IMR-90 (cell line): ENCODE data around the gene SLC46A3. TPM values are rescaled to one million over a fixed set of nuclear protein-coding genes. Genes with fewer than 3 reads are reported as not detected.

Experiments used
- ATAC-seq: fragments of 200-7000 bp; cut with Tn5 transposase; 2 replicates; pipeline ENCODE4 v1.9.1; 2020; ENCODE audit warnings: low read depth, mild to moderate bottlenecking, moderate library complexity
- BruUV-seq: library from RNA; stranded (reverse); fragments of 400-500 nt; replicated peaks from 2 replicates; lab custom pipeline; 2021; lab: Mats Ljungman, UMichigan
- CTCF ChIA-PET: fragments of 300-600 bp; formaldehyde crosslinking; extraction: SDS; loops from one replicate; lab custom pipeline; 2021; ENCODE audit warnings: antibody characterized with exemption; lab: Yijun Ruan, JAX
- POLR2A ChIA-PET: fragments of 300-600 bp; sonication (Branson Sonifier 250); formaldehyde crosslinking; loops from one replicate; lab custom pipeline; 2022; ENCODE audit warnings: antibody characterized with exemption; ENCODE audit not compliant: unreplicated experiment; lab: Charles Lee
- DNase-seq: peaks from one replicate; pipeline ENCODE4 v3.0.0; 2013
- H2AFZ ChIP-seq: replicated peaks from 2 replicates; pipeline ENCODE3; 2013; ENCODE audit warnings: low read length, mild to moderate bottlenecking; ENCODE audit not compliant: poor library complexity
- H2AK5ac ChIP-seq: 2 replicates; pipeline ENCODE4 v1.6.1; 2013; ENCODE audit warnings: low read depth, low read length, inconsistent platforms
- H2AK9ac ChIP-seq: replicated peaks from 2 replicates; pipeline ENCODE3; 2013; ENCODE audit warnings: mild to moderate bottlenecking, low read depth, low read length, moderate library complexity; ENCODE audit not compliant: poor library complexity
- H2BK120ac ChIP-seq: 2 replicates; pipeline ENCODE4 v1.6.1; 2013; ENCODE audit warnings: low read depth, low read length, inconsistent platforms
- H2BK15ac ChIP-seq: 3 replicates; pipeline ENCODE4 v1.6.1; 2013; ENCODE audit warnings: low read depth, low read length, inconsistent platforms
- H2BK20ac ChIP-seq: 2 replicates; pipeline ENCODE4 v1.6.1; 2013; ENCODE audit warnings: low read depth, mild to moderate bottlenecking, inconsistent platforms, low read length, moderate library complexity
- H2BK5ac ChIP-seq: 2 replicates; pipeline ENCODE4 v1.6.1; 2013; ENCODE audit warnings: mild to moderate bottlenecking, low read depth, low read length, inconsistent platforms; ENCODE audit not compliant: poor library complexity, severe bottlenecking
- H3K14ac ChIP-seq: replicated peaks from 2 replicates; pipeline ENCODE4 v1.6.1; 2013; ENCODE audit warnings: low read depth, low read length, inconsistent platforms
- H3K18ac ChIP-seq: 2 replicates; pipeline ENCODE4 v1.6.1; 2013; ENCODE audit warnings: low read depth, low read length, control low read depth
- H3K23ac ChIP-seq: 2 replicates; pipeline ENCODE4 v1.6.1; 2013; ENCODE audit warnings: low read depth, low read length, inconsistent platforms
- H3K27ac ChIP-seq: 2 replicates; pipeline ENCODE4 v1.5.1; 2013; ENCODE audit warnings: mild to moderate bottlenecking, control low read depth, low read length; ENCODE audit not compliant: insufficient read depth
- H3K27me3 ChIP-seq: 2 replicates; pipeline ENCODE4 v1.6.1; 2013; ENCODE audit warnings: low read length; ENCODE audit not compliant: control insufficient read depth, insufficient read depth
- H3K36me3 ChIP-seq: 2 replicates; pipeline ENCODE4 v1.6.1; 2013; ENCODE audit warnings: low read length, mixed read lengths; ENCODE audit not compliant: control insufficient read depth, insufficient read depth
- H3K4ac ChIP-seq: 2 replicates; pipeline ENCODE4 v1.6.1; 2013; ENCODE audit warnings: low read depth, low read length, inconsistent platforms
- H3K4me1 ChIP-seq: 2 replicates; pipeline ENCODE4 v1.6.1; 2013; ENCODE audit warnings: low read length, mixed read lengths; ENCODE audit not compliant: control insufficient read depth, insufficient read depth
- H3K4me2 ChIP-seq: 2 replicates; pipeline ENCODE4 v1.6.1; 2013; ENCODE audit warnings: low read depth, mild to moderate bottlenecking, control low read depth, low read length, moderate library complexity
- H3K4me3 ChIP-seq: 2 replicates; pipeline ENCODE4 v1.5.1; 2013; ENCODE audit warnings: low read depth, mild to moderate bottlenecking, control low read depth, low read length, moderate library complexity; ENCODE audit not compliant: insufficient read depth
- H3K56ac ChIP-seq: 2 replicates; pipeline ENCODE4 v1.6.1; 2013; ENCODE audit warnings: low read length, inconsistent platforms; ENCODE audit not compliant: insufficient read depth; ENCODE audit errors: extremely low read depth
- H3K79me1 ChIP-seq, 2 experiments: 2 replicates each; pipeline ENCODE4 v1.6.1; 2013; ENCODE audit warnings: low read length in 2 of 2, inconsistent platforms in 1 of 2, low read depth in 1 of 2
- H3K9ac ChIP-seq: 2 replicates; pipeline ENCODE4 v1.6.1; 2013; ENCODE audit warnings: low read depth, low read length, control low read depth
- H3K9me1 ChIP-seq: 2 replicates; pipeline ENCODE4 v1.6.1; 2013; ENCODE audit warnings: low read length, inconsistent platforms; ENCODE audit not compliant: insufficient read depth
- H3K9me3 ChIP-seq: 2 replicates; pipeline ENCODE4 v1.6.1; 2013; ENCODE audit warnings: low read length; ENCODE audit not compliant: control insufficient read depth, insufficient read depth
- H4K20me1 ChIP-seq: 2 replicates; pipeline ENCODE4 v1.6.1; 2013; ENCODE audit warnings: low read length, inconsistent platforms; ENCODE audit not compliant: insufficient read depth
- H4K5ac ChIP-seq: 2 replicates; pipeline ENCODE4 v1.6.1; 2013; ENCODE audit warnings: mild to moderate bottlenecking, low read depth, low read length, control low read depth
- H4K8ac ChIP-seq, 2 experiments: 2 replicates each; pipeline ENCODE4 v1.6.1; 2013; ENCODE audit warnings: low read depth in 2 of 2, low read length in 2 of 2, control low read depth in 1 of 2, inconsistent platforms in 1 of 2
- H4K91ac ChIP-seq: 2 replicates; pipeline ENCODE4 v1.6.1; 2013; ENCODE audit warnings: low read depth, low read length, inconsistent platforms; ENCODE audit not compliant: insufficient read depth
- BHLHE40 ChIP-seq: fragments of 150-350 bp; IDR thresholded peaks from 2 replicates; pipeline ENCODE4 v1.6.1; 2016; ENCODE audit warnings: mild to moderate bottlenecking, low read depth, low read length
- CEBPB ChIP-seq: IDR thresholded peaks from 2 replicates; pipeline ENCODE4 v1.6.1; 2012; ENCODE audit warnings: low read depth, low read length, improper control_type of control experiment
- CHD1 ChIP-seq: IDR thresholded peaks from 2 replicates; pipeline ENCODE4 v1.6.1; 2012; ENCODE audit warnings: low read depth, low read length, improper control_type of control experiment
- ELK1 ChIP-seq: fragments of 150-350 bp; IDR thresholded peaks from 2 replicates; pipeline ENCODE4 v1.6.1; 2016; ENCODE audit warnings: low read depth, mild to moderate bottlenecking, low read length, moderate library complexity, borderline replicate concordance
- FOS ChIP-seq: fragments of 150-350 bp; IDR thresholded peaks from 2 replicates; pipeline ENCODE4 v1.6.1; 2016; ENCODE audit warnings: low read depth, low read length
- MAFK ChIP-seq: IDR thresholded peaks from 2 replicates; pipeline ENCODE4 v1.6.1; 2012; ENCODE audit warnings: low read depth, low read length, improper control_type of control experiment
- MAZ ChIP-seq: IDR thresholded peaks from 2 replicates; pipeline ENCODE4 v1.6.1; 2012; ENCODE audit warnings: low read depth, mild to moderate bottlenecking, low read length, improper control_type of control experiment, moderate library complexity, borderline replicate concordance
- MXI1 ChIP-seq: IDR thresholded peaks from 2 replicates; pipeline ENCODE4 v1.6.1; 2012; ENCODE audit warnings: low read depth, mild to moderate bottlenecking, low read length, moderate library complexity, borderline replicate concordance
- NFE2L2 ChIP-seq: fragments of 150-350 bp; IDR thresholded peaks from 2 replicates; pipeline ENCODE4 v1.6.1; 2016; ENCODE audit warnings: low read depth, mild to moderate bottlenecking, low read length
- POLR2A ChIP-seq: IDR thresholded peaks from 2 replicates; pipeline ENCODE4 v1.6.1; 2012; ENCODE audit warnings: mild to moderate bottlenecking, low read depth, low read length
- RAD21 ChIP-seq: IDR thresholded peaks from 2 replicates; pipeline ENCODE4 v1.6.1; 2012; ENCODE audit warnings: low read length, improper control_type of control experiment
- RCOR1 ChIP-seq: IDR thresholded peaks from 2 replicates; pipeline ENCODE4 v1.6.1; 2012; ENCODE audit warnings: mild to moderate bottlenecking, low read length, improper control_type of control experiment; ENCODE audit not compliant: insufficient replicate concordance
- RFX5 ChIP-seq: IDR thresholded peaks from 2 replicates; pipeline ENCODE4 v1.8.0; 2012; ENCODE audit warnings: low read depth, mild to moderate bottlenecking, low read length, moderate library complexity
- SMC3 ChIP-seq: fragments of 150-350 bp; IDR thresholded peaks from 2 replicates; pipeline ENCODE4 v1.6.1; 2016; ENCODE audit warnings: low read depth, mild to moderate bottlenecking, antibody characterized with exemption, low read length, moderate library complexity
- whole genome bisulfite sequencing, 2 experiments: methylation state at CpG; one replicate each; pipeline versions ENCODE4 v1.1.5 to v1.1.7; 2013; ENCODE audit warnings: missing lambda C conversion rate in 2 of 2; ENCODE audit not compliant: insufficient read length in 1 of 2; ENCODE audit errors: extremely low coverage in 2 of 2; 5-methylcytosine and 5-hydroxymethylcytosine counted together
- dilution Hi-C: fragments of 300-500 bp; cut with HindIII; formaldehyde crosslinking; loops from one replicate; pipeline ENCODE4 v1.14.3; 2018; ENCODE audit warnings: low sequenced_read_pairs; ENCODE audit not compliant: unreplicated experiment
- in situ Hi-C: fragments of 300-500 bp; cut with MboI; formaldehyde crosslinking; loops from 3 replicates; pipeline ENCODE4 v1.14.3; 2019; ENCODE audit warnings: low sequenced_read_pairs, inconsistent platforms, mixed read lengths
- intact Hi-C: fragments of 100-400 bp; cut with micrococcal nuclease; formaldehyde crosslinking; loops from 2 replicates; pipeline ENCODE4 v1.10.0; 2022
- polyA plus RNA-seq, 3 experiments: library from polyadenylated mRNA; depleted of rRNA; stranded (reverse); fragments of >200 nt; gene quantifications; 2 replicates each; pipeline ENCODE4 v1.2.3, GENCODE V29; 2012; ENCODE audit warnings: low replicate concordance in 1 of 3
- total RNA-seq: library from RNA; depleted of rRNA; stranded (reverse); fragments of >200 nt; gene quantifications from 2 replicates; pipeline ENCODE4 v1.2.3, GENCODE V29; 2012
- TF ChIP-seq, protein P1 (sequence below): fragments of 150-350 bp; IDR thresholded peaks from 2 replicates; pipeline ENCODE4 v1.6.1; 2017; ENCODE audit warnings: mild to moderate bottlenecking, antibody characterized with exemption, low read length, low read depth
- TF ChIP-seq, protein P2 (sequence below): conservative IDR thresholded peaks from 2 replicates; pipeline ENCODE4 v1.5.1; 2012; ENCODE audit warnings: mild to moderate bottlenecking, low read depth, low read length, improper control_type of control experiment

SLC46A3 gene
- total and polyA plus RNA-seq, 2 of the 4 experiments (the other 2 are of a cell fraction): 0.54 to 0.89 TPM

- Histone ChIP-seq H4K91ac (no peak overlapping the region), H3K27ac (no peak overlapping the region), H4K20me1 (no peaks in the 10 kb centered on the region), H3K14ac (no peak overlapping the region), H3K27me3 (peaks cover 2% of the 10 kb centered on the region; the same call in 1 of the 2 replicates), H3K9me1 (no peaks in the 10 kb centered on the region), H3K4me3 (no peak overlapping the region), H2BK120ac (no peak overlapping the region), H4K8ac (no peak overlapping the region), H2AFZ (no peak overlapping the region), H3K18ac (no peak overlapping the region), H3K9me3 (no peaks in the 10 kb centered on the region), H4K5ac (no peak overlapping the region), H3K56ac (no peak overlapping the region), H3K4ac (no peak overlapping the region), H3K79me1 (no peaks in the 10 kb centered on the region), H3K4me2 (no peak overlapping the region), H2BK15ac (no peak overlapping the region), H3K36me3 (no peaks in the 10 kb centered on the region), H2AK9ac (no peak overlapping the region), H2BK5ac (no peak overlapping the region), H2AK5ac (no peak overlapping the region), H2BK20ac (no peak overlapping the region), H3K4me1 (peaks cover 3% of the 10 kb centered on the region; the same call in 1 of the 2 replicates), H3K9ac (no peak overlapping the region), H3K23ac (no peak overlapping the region)
- no peak for DNase-seq
- TF ChIP-seq CEBPB (no peak), RCOR1 (no peak), NFE2L2 (no peak), MAZ (no peak), FOS (no peak), ELK1 (no peak), POLR2A (no peak), SMC3 (no peak), MAFK (no peak), RFX5 (no peak), MXI1 (no peak), CHD1 (no peak), RAD21 (no peak), BHLHE40 (no peak)
- TF ChIP-seq, protein P1, sequence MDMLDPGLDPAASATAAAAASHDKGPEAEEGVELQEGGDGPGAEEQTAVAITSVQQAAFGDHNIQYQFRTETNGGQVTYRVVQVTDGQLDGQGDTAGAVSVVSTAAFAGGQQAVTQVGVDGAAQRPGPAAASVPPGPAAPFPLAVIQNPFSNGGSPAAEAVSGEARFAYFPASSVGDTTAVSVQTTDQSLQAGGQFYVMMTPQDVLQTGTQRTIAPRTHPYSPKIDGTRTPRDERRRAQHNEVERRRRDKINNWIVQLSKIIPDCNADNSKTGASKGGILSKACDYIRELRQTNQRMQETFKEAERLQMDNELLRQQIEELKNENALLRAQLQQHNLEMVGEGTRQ: no peak
- TF ChIP-seq, protein P2, sequence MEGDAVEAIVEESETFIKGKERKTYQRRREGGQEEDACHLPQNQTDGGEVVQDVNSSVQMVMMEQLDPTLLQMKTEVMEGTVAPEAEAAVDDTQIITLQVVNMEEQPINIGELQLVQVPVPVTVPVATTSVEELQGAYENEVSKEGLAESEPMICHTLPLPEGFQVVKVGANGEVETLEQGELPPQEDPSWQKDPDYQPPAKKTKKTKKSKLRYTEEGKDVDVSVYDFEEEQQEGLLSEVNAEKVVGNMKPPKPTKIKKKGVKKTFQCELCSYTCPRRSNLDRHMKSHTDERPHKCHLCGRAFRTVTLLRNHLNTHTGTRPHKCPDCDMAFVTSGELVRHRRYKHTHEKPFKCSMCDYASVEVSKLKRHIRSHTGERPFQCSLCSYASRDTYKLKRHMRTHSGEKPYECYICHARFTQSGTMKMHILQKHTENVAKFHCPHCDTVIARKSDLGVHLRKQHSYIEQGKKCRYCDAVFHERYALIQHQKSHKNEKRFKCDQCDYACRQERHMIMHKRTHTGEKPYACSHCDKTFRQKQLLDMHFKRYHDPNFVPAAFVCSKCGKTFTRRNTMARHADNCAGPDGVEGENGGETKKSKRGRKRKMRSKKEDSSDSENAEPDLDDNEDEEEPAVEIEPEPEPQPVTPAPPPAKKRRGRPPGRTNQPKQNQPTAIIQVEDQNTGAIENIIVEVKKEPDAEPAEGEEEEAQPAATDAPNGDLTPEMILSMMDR: no peak
- ChIA-PET POLR2A (no interaction called here), CTCF (no interaction called here)
- intact Hi-C loops: no loop called here
- BruUV-seq: no TSS peak
- dilution Hi-C loops: no loop called here
- in situ Hi-C loops: no loop called here
- WGBS, 2 experiments: no CpG with 5 or more reads among the region's 3 CpGs
- ATAC-seq: no peak
Measured at GRCh38 chr13:28743020-28743419, 24.2 kb upstream of the SLC46A3 start.
